Neural progenitor cell (in vitro differentiated cells): ENCODE data around the gene UBE3A. TPM values are rescaled to one million over a fixed set of nuclear protein-coding genes. Genes with fewer than 3 reads are reported as not detected.

ENCODE experiments used
- DNase-seq: peaks from one replicate; pipeline ENCODE4 v3.0.0-alpha.2; 2016; ENCODE audit warnings: low spot score
- H2AFZ ChIP-seq: fragments of 200-600 bp; sonication (generic); replicated peaks from 2 replicates; pipeline ENCODE4 v1.6.1; 2016; ENCODE audit warnings: antibody characterized with exemption
- H3F3A ChIP-seq: fragments of 200-600 bp; sonication (generic); 2 replicates; pipeline ENCODE4 v1.6.1; 2016; ENCODE audit warnings: antibody characterized with exemption, low read depth
- H3K27ac ChIP-seq: fragments of 200-600 bp; sonication (generic); 2 replicates; pipeline ENCODE4 v1.5.1; 2016; ENCODE audit warnings: mild to moderate bottlenecking
- H3K27me3 ChIP-seq: fragments of 200-600 bp; sonication (generic); 2 replicates; pipeline ENCODE4 v1.6.1; 2016; ENCODE audit warnings: mild to moderate bottlenecking, moderate library complexity
- H3K36me3 ChIP-seq: fragments of 200-600 bp; sonication (generic); 2 replicates; pipeline ENCODE4 v1.5.1; 2016
- H3K4me1 ChIP-seq: fragments of 200-600 bp; sonication (generic); 2 replicates; pipeline ENCODE4 v1.6.1; 2016; ENCODE audit warnings: mixed run types
- H3K4me2 ChIP-seq: fragments of 200-600 bp; sonication (generic); 2 replicates; pipeline ENCODE4 v1.6.1; 2016
- H3K4me3 ChIP-seq: fragments of 200-600 bp; sonication (generic); 2 replicates; pipeline ENCODE4 v1.5.1; 2016
- H3K79me2 ChIP-seq: fragments of 200-600 bp; sonication (generic); 2 replicates; pipeline ENCODE4 v1.6.1; 2016; ENCODE audit warnings: low read depth
- H3K9ac ChIP-seq: fragments of 200-600 bp; sonication (generic); 2 replicates; pipeline ENCODE4 v1.6.1; 2016
- H3K9me3 ChIP-seq: fragments of 200-600 bp; sonication (generic); 2 replicates; pipeline ENCODE4 v1.5.1; 2016; ENCODE audit warnings: low read depth
- H4K20me1 ChIP-seq: fragments of 200-600 bp; sonication (generic); 2 replicates; pipeline ENCODE4 v1.6.1; 2016; ENCODE audit warnings: low read depth
- H3K27ac Mint-ChIP-seq: 3 replicates; pipeline ENCODE4 v1.8.0; 2021; ENCODE audit warnings: mixed read lengths
- H3K27me3 Mint-ChIP-seq: 2 replicates; pipeline ENCODE4 v1.8.0; 2022; ENCODE audit warnings: low read depth, mild to moderate bottlenecking, inconsistent platforms, moderate library complexity, mixed read lengths; ENCODE audit not compliant: insufficient read depth
- H3K36me3 Mint-ChIP-seq: 3 replicates; pipeline ENCODE4 v1.8.0; 2021; ENCODE audit warnings: mixed read lengths
- H3K4me1 Mint-ChIP-seq: 3 replicates; pipeline ENCODE4 v1.8.0; 2021; ENCODE audit warnings: mixed read lengths
- H3K4me3 Mint-ChIP-seq: 3 replicates; pipeline ENCODE4 v1.8.0; 2021; ENCODE audit warnings: mild to moderate bottlenecking, moderate library complexity, mixed read lengths
- H3K9me3 Mint-ChIP-seq: 3 replicates; pipeline ENCODE4 v1.8.0; 2020; ENCODE audit warnings: mixed read lengths
- CTCF ChIP-seq: fragments of 200-600 bp; sonication (generic); IDR thresholded peaks from 2 replicates; pipeline ENCODE4 v1.5.1; 2017; ENCODE audit warnings: antibody characterized with exemption, mild to moderate bottlenecking
- EZH2 ChIP-seq: fragments of 200-600 bp; sonication (generic); IDR thresholded peaks from 2 replicates; pipeline ENCODE4 v1.6.1; 2017; ENCODE audit warnings: antibody characterized with exemption, mild to moderate bottlenecking, moderate library complexity
- EZH2phosphoT487 ChIP-seq: fragments of 200-600 bp; sonication (generic); IDR thresholded peaks from 2 replicates; pipeline ENCODE4 v1.6.1; 2017; ENCODE audit warnings: antibody characterized with exemption
- total RNA-seq: library from RNA; depleted of rRNA; stranded (reverse); fragments of >200 nt; gene quantifications from 2 replicates; pipeline ENCODE4 v1.2.3, GENCODE V29; 2015; ENCODE audit warnings: low replicate concordance

The UBE3A gene
- total RNA-seq, 1 donor from 2014 or later: 117 TPM

GRCh38 chr15:25481208-25481859, 42.5 kb upstream of the UBE3A start:
- DNase-seq: peak; percentile 85
- Histone ChIP-seq H3K4me3 (peak overlapping the region; percentile 31), H3K36me3 (no peaks in the 10 kb centered on the region), H2AFZ (peak overlapping the region; percentile 38), H3K9me3 (no peaks in the 10 kb centered on the region), H3K4me1 (peaks cover 40% of the 10 kb centered on the region), H3K4me2 (peak overlapping the region; percentile 65), H3K27ac (peak overlapping the region; percentile 68), H3K79me2 (no peaks in the 10 kb centered on the region), H3K9ac (no peak overlapping the region), H3K27me3 (no peaks in the 10 kb centered on the region), H3F3A (peaks cover 18% of the 10 kb centered on the region), H4K20me1 (no peaks in the 10 kb centered on the region)
- H3K36me3 Mint-ChIP-seq: no peaks in the 10 kb centered on the region
- H3K4me3 Mint-ChIP-seq: peak overlapping the region; percentile 66
- H3K27ac Mint-ChIP-seq: peak overlapping the region; percentile 6
- TF ChIP-seq EZH2phosphoT487 (no peak), CTCF (no peak), EZH2 (no peak)
- H3K4me1 Mint-ChIP-seq: peaks cover 21% of the 10 kb centered on the region
- peaks cover 4% of the 10 kb centered on the region for H3K9me3 Mint-ChIP-seq
- peaks cover 2% of the 10 kb centered on the region for H3K27me3 Mint-ChIP-seq

- peak overlapping the region; percentile 26 for H2AFZ ChIP-seq
- H3K27me3 ChIP-seq: no peaks in the 10 kb centered on the region
- TF ChIP-seq EZH2phosphoT487: no peak
- no peak for TF ChIP-seq CTCF
- no peak for TF ChIP-seq EZH2
- no peaks in the 10 kb centered on the region for H3K9me3 Mint-ChIP-seq
- H3K4me3 ChIP-seq: no peak overlapping the region
- no peak overlapping the region for H3K4me2 ChIP-seq
- peaks cover 40% of the 10 kb centered on the region for H3K4me1 ChIP-seq
- no peak overlapping the region for H3K27ac ChIP-seq
- H4K20me1 ChIP-seq: no peaks in the 10 kb centered on the region
- H3K79me2 ChIP-seq: no peaks in the 10 kb centered on the region
- H3K9me3 ChIP-seq: no peaks in the 10 kb centered on the region
- no peak overlapping the region for H3K9ac ChIP-seq
- H3K4me1 Mint-ChIP-seq: peaks cover 21% of the 10 kb centered on the region
- no peak overlapping the region for H3K4me3 Mint-ChIP-seq
- H3K27me3 Mint-ChIP-seq: peaks cover 2% of the 10 kb centered on the region
- H3K36me3 Mint-ChIP-seq: no peaks in the 10 kb centered on the region
- peaks cover 18% of the 10 kb centered on the region for H3F3A ChIP-seq
- no peaks in the 10 kb centered on the region for H3K36me3 ChIP-seq
- no peak overlapping the region for H3K27ac Mint-ChIP-seq
- DNase-seq: no peak
These were observed 39.5 kb upstream of the UBE3A start for GRCh38 chr15:25478313-25478712.

GRCh38 chr15:25477816-25478215, 39.0 kb upstream of the UBE3A start:
- peak overlapping the region; percentile 50 for H2AFZ ChIP-seq
- Mint-ChIP-seq H3K36me3 (no peaks in the 10 kb centered on the region), H3K9me3 (no peaks in the 10 kb centered on the region), H3K4me3 (no peak overlapping the region), H3K4me1 (peaks cover 24% of the 10 kb centered on the region), H3K27me3 (peaks cover 2% of the 10 kb centered on the region), H3K27ac (no peak overlapping the region)
- no peak overlapping the region for H3K9ac ChIP-seq
- no peaks in the 10 kb centered on the region for H3K9me3 ChIP-seq
- no peaks in the 10 kb centered on the region for H4K20me1 ChIP-seq
- H3F3A ChIP-seq: peaks cover 18% of the 10 kb centered on the region
- DNase-seq: no peak
- H3K36me3 ChIP-seq: no peaks in the 10 kb centered on the region
- no peak overlapping the region for H3K27ac ChIP-seq
- H3K27me3 ChIP-seq: no peaks in the 10 kb centered on the region
- no peak overlapping the region for H3K4me3 ChIP-seq
- peaks cover 40% of the 10 kb centered on the region for H3K4me1 ChIP-seq
- TF ChIP-seq EZH2phosphoT487: no peak
- no peak for TF ChIP-seq EZH2
- TF ChIP-seq CTCF: no peak
- H3K79me2 ChIP-seq: no peaks in the 10 kb centered on the region
- H3K4me2 ChIP-seq: peak overlapping the region; percentile 18
